Measurements from ENCODE around the gene ACKR2. TPM values are rescaled to one million over a fixed set of nuclear protein-coding genes. Genes with fewer than 3 reads are reported as not detected.
A peak's percentile ranks its signal among the peaks of the same experiment; 100 is the strongest.

The ACKR2 gene
- total RNA-seq, 3 donors from 2014 or later (not counting 1 experiment from before 2014, with no cell fraction given): 0.56 to 0.95 (median 0.72) TPM

GRCh38 chr3:42838571-42838970 is 29.3 kb downstream of the ACKR2 start:
- no peaks in the 10 kb centered on the region for H3K9me3 Mint-ChIP-seq
- no peaks in the 10 kb centered on the region for H3K36me3 Mint-ChIP-seq
- ATAC-seq: no peak
- H3K4me1 Mint-ChIP-seq: peaks cover 0 to 7% of the 10 kb centered on the region in 2 donors
- H3K9me3 ChIP-seq (ENCODE audit: control insufficient read depth, insufficient read depth, low read length): no peaks in the 10 kb centered on the region
- no peak overlapping the region for H3K27ac Mint-ChIP-seq
- no peaks in the 10 kb centered on the region for H3K27me3 ChIP-seq (ENCODE audit: control insufficient read depth, insufficient read depth, low read length)
- no peak overlapping the region for H3K4me3 Mint-ChIP-seq
- no peak for TF ChIP-seq CTCF (IDR thresholded peaks at IDR 0.05)
- no peaks in the 10 kb centered on the region for H3K4me1 ChIP-seq (ENCODE audit: control insufficient read depth, insufficient read depth, low read length)
- H3K4me3 ChIP-seq (ENCODE audit: low read length): no peak overlapping the region
- H3K27me3 Mint-ChIP-seq (ENCODE audit: low read depth in 2 of 2): peaks cover 0 to 3% of the 10 kb centered on the region in 2 donors
- intact Hi-C loops (cut with micrococcal nuclease): no loop called here
- DNase-seq: no peak
- 90% methylated on average over 3 of the region's 4 CpGs for WGBS (ENCODE audit: insufficient coverage)
- no peak overlapping the region for H3K27ac ChIP-seq (ENCODE audit: low read length)
- H3K36me3 ChIP-seq (ENCODE audit: control insufficient read depth, insufficient read depth, low read length): no peaks in the 10 kb centered on the region

GRCh38 chr3:42839616-42840015 is 30.4 kb downstream of the ACKR2 start:
- Mint-ChIP-seq H3K4me1 (peaks cover 0 to 7% of the 10 kb centered on the region in 2 donors), H3K4me3 (no peak overlapping the region), H3K27ac (no peak overlapping the region), H3K27me3 (ENCODE audit: low read depth in 2 of 2) (peaks cover 0 to 3% of the 10 kb centered on the region in 2 donors), H3K9me3 (no peaks in the 10 kb centered on the region), H3K36me3 (no peaks in the 10 kb centered on the region)
- TF ChIP-seq CTCF (IDR thresholded peaks at IDR 0.05): peak; percentile 65
- 45% methylated on average over 7 of the region's 7 CpGs for WGBS (ENCODE audit: insufficient coverage)
- intact Hi-C loops (cut with micrococcal nuclease): loop anchor here (1.0 kb wide), 1 partner anchor 58 kb away; no protein-coding TSS in a partner anchor
- Histone ChIP-seq H3K4me1 (ENCODE audit: control insufficient read depth, insufficient read depth, low read length) (no peaks in the 10 kb centered on the region), H3K27me3 (ENCODE audit: control insufficient read depth, insufficient read depth, low read length) (no peaks in the 10 kb centered on the region), H3K36me3 (ENCODE audit: control insufficient read depth, insufficient read depth, low read length) (no peaks in the 10 kb centered on the region), H3K27ac (ENCODE audit: low read length) (no peak overlapping the region), H3K9me3 (ENCODE audit: control insufficient read depth, insufficient read depth, low read length) (no peaks in the 10 kb centered on the region), H3K4me3 (ENCODE audit: low read length) (no peak overlapping the region)
- ATAC-seq: peak; percentile 80 to 100 (median 99)
- DNase-seq: peak in 1 of 2 donors; percentile 72

- H3K4me3 ChIP-seq (ENCODE audit: low read length): no peak overlapping the region
- no peak overlapping the region for H3K27ac ChIP-seq (ENCODE audit: low read length)
- DNase-seq: no peak
- Mint-ChIP-seq H3K36me3 (no peaks in the 10 kb centered on the region), H3K4me1 (peaks cover under 1 to 9% of the 10 kb centered on the region in 2 donors), H3K27me3 (ENCODE audit: low read depth in 2 of 2) (peaks cover 0 to 3% of the 10 kb centered on the region in 2 donors), H3K9me3 (no peaks in the 10 kb centered on the region), H3K4me3 (no peak overlapping the region), H3K27ac (no peak overlapping the region)
- no peaks in the 10 kb centered on the region for H3K36me3 ChIP-seq (ENCODE audit: control insufficient read depth, insufficient read depth, low read length)
- 100% methylated on average over 1 of the region's 1 CpG for WGBS (ENCODE audit: insufficient coverage)
- TF ChIP-seq CTCF (IDR thresholded peaks at IDR 0.05): no peak
- no peak for ATAC-seq
- H3K9me3 ChIP-seq (ENCODE audit: control insufficient read depth, insufficient read depth, low read length): no peaks in the 10 kb centered on the region
- no peaks in the 10 kb centered on the region for H3K27me3 ChIP-seq (ENCODE audit: control insufficient read depth, insufficient read depth, low read length)
- intact Hi-C loops (cut with micrococcal nuclease): no loop called here
- H3K4me1 ChIP-seq (ENCODE audit: control insufficient read depth, insufficient read depth, low read length): peaks cover 1% of the 10 kb centered on the region
These were observed 32.1 kb downstream of the ACKR2 start for GRCh38 chr3:42841332-42841731.

All from natural killer cell (primary cell).